ENCODE results near the gene ARHGAP28. TPM values are rescaled to one million over a fixed set of nuclear protein-coding genes. Genes with fewer than 3 reads are reported as not detected.

The ARHGAP28 gene
- total RNA-seq, 1 experiment from 2014 or later = 9.2 TPM

DNA sequence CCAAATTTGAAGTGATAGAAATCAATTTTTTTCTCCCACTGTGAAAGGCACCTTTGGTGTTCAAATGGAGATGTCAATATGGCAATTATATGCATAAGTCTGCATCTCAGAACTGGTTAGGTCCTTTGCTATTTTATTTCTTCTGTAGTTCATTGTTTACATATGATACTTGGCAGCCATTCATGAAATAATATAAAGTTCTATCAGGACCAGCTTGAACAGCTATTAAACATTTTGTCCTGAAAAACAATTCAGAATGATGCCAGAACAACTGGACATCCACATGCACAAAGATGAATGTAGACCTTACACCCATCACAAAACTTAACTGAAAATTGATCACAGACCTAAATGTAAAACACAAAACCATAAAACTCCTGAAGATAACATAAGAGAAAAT is 41.8 kb upstream of the ARHGAP28 start:
- H3K36me3 Mint-ChIP-seq (ENCODE audit: insufficient read depth in 1 of 3, low read depth in 3 of 3) = no peaks in the 10 kb centered on the region
- no peaks in the 10 kb centered on the region for H3K27me3 Mint-ChIP-seq (ENCODE audit: low read depth)
- no peak overlapping the region for H2AFZ ChIP-seq (ENCODE audit: low read length)
- no peak overlapping the region for H3K27ac ChIP-seq (ENCODE audit: insufficient read length, low read depth, low read length)
- H3K18ac ChIP-seq (ENCODE audit: insufficient read length, low read depth, low read length) = no peak overlapping the region
- no peak overlapping the region for H3K27ac Mint-ChIP-seq
- H2BK5ac ChIP-seq (ENCODE audit: insufficient read length, low read length) = no peak overlapping the region
- no peak overlapping the region for H3K4ac ChIP-seq (ENCODE audit: low read depth, low read length)
- H3K14ac ChIP-seq (ENCODE audit: insufficient read depth, low read length) = no peak overlapping the region
- no peaks in the 10 kb centered on the region for H3K23me2 ChIP-seq (ENCODE audit: insufficient read length, low read depth, low read length, poor library complexity, severe bottlenecking)
- no peak overlapping the region for H3K23ac ChIP-seq (ENCODE audit: insufficient read length, low read depth, low read length)
- no peak overlapping the region for H3K9ac ChIP-seq (ENCODE audit: extremely low read depth, insufficient read length, low read length)
- no peak overlapping the region for H4K5ac ChIP-seq (ENCODE audit: insufficient read length, low read depth, low read length)
- no peak for DNase-seq
- H3K27me3 ChIP-seq (ENCODE audit: insufficient read depth, low read length) = no peaks in the 10 kb centered on the region
- H3K79me1 ChIP-seq (ENCODE audit: insufficient read depth, low read depth, low read length, poor library complexity, severe bottlenecking) = no peaks in the 10 kb centered on the region
- H3K79me2 ChIP-seq (ENCODE audit: insufficient read depth, low read length) = no peaks in the 10 kb centered on the region
- H3K4me3 Mint-ChIP-seq = no peak overlapping the region
- TF ChIP-seq, protein P1, sequence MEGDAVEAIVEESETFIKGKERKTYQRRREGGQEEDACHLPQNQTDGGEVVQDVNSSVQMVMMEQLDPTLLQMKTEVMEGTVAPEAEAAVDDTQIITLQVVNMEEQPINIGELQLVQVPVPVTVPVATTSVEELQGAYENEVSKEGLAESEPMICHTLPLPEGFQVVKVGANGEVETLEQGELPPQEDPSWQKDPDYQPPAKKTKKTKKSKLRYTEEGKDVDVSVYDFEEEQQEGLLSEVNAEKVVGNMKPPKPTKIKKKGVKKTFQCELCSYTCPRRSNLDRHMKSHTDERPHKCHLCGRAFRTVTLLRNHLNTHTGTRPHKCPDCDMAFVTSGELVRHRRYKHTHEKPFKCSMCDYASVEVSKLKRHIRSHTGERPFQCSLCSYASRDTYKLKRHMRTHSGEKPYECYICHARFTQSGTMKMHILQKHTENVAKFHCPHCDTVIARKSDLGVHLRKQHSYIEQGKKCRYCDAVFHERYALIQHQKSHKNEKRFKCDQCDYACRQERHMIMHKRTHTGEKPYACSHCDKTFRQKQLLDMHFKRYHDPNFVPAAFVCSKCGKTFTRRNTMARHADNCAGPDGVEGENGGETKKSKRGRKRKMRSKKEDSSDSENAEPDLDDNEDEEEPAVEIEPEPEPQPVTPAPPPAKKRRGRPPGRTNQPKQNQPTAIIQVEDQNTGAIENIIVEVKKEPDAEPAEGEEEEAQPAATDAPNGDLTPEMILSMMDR (conservative IDR thresholded peaks at IDR 0.05) = no peak
- no peak overlapping the region for H2AK5ac ChIP-seq (ENCODE audit: insufficient read length, low read length)
- H3K9me3 ChIP-seq (ENCODE audit: control insufficient read depth, low read depth, low read length) = no peaks in the 10 kb centered on the region
- no peak overlapping the region for H2BK120ac ChIP-seq (ENCODE audit: low read depth, low read length, poor library complexity, severe bottlenecking)
- peaks cover 15 to 19% of the 10 kb centered on the region in 2 experiments for H3K4me1 Mint-ChIP-seq
- no peak overlapping the region for H2BK20ac ChIP-seq (ENCODE audit: low read depth, low read length, poor library complexity, severe bottlenecking)
- no peak overlapping the region for H3K4me2 ChIP-seq (ENCODE audit: insufficient read depth, insufficient read length, low read length)
- H3T11ph ChIP-seq (ENCODE audit: low read length) = no peak overlapping the region
- no peak overlapping the region for H4K8ac ChIP-seq (replicated peaks; ENCODE audit: insufficient read length, low read depth, low read length)
- H2BK12ac ChIP-seq (ENCODE audit: insufficient read length, low read depth, low read length) = no peak overlapping the region
- H3K56ac ChIP-seq (ENCODE audit: insufficient read length, low read depth, low read length) = no peak overlapping the region
- H4K20me1 ChIP-seq (ENCODE audit: control insufficient read depth, insufficient read depth, insufficient read length) = no peaks in the 10 kb centered on the region
- H2BK15ac ChIP-seq (ENCODE audit: low read depth, low read length) = no peak overlapping the region
- no peaks in the 10 kb centered on the region for H3K9me3 Mint-ChIP-seq
- H4K91ac ChIP-seq (ENCODE audit: insufficient read length, low read depth, low read length) = no peak overlapping the region
- no peaks in the 10 kb centered on the region; the same call in 1 of the 2 replicates for H3K4me1 ChIP-seq (ENCODE audit: insufficient read depth, low read length)
